ENCODE measurements around the gene BIRC3. TPM values are rescaled to one million over a fixed set of nuclear protein-coding genes. Genes with fewer than 3 reads are reported as not detected.

BIRC3 gene
- total RNA-seq, 1 experiment from 2014 or later: 4.7 TPM

- TF ChIP-seq YY1 (IDR thresholded peaks at IDR 0.05; ENCODE audit: extremely low read depth, insufficient replicate concordance, low read depth, low read length) (no peak), ZNF274 (IDR thresholded peaks at IDR 0.05; ENCODE audit: low read depth, low read length) (no peak)
These were observed 34.2 kb upstream of the BIRC3 start (continued) for GRCh38 chr11:102283116-102283485.

DNA sequence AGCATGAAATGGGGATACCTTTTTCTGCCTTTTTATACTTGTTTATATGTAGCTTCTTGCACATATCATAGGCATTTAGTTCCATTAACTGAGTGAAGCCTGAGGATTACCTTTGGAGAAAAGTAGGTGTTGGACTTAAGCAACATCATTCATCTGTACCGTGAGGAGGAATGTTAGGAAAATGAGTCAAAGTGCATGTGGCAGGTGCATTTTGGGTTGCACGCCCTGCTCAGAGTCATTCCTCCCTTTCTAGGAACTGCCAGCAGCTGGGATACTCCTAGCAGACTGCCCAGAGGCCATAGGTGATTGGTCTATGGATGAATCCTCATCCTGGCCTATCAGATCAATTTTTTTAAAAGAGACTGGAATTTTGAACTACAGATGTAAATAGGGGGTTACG, 33.3 kb upstream of the BIRC3 start:
- no peaks in the 10 kb centered on the region for H3K9me2 ChIP-seq (ENCODE audit: insufficient read depth)
- intact Hi-C loops (cut with micrococcal nuclease): no loop called here
- H3K4me2 ChIP-seq (ENCODE audit: low read length): no peak overlapping the region
- ChIA-PET RAD21 (ENCODE audit: low non-redundant PET in 1 of 2, low total read pairs in 2 of 2, uncharacterized antibody in 2 of 2, unreplicated experiment in 2 of 2) (no interaction called here), POLR2A (no interaction called here), CTCF (interaction anchor here (4.0 kb wide), 1 partner anchor 10 kb away, joined by 19 read pairs; no protein-coding TSS in a partner anchor)
- H3K4me3 ChIP-seq (replicated peaks in 1 of 2; ENCODE audit: low read depth in 1 of 2, low read length in 2 of 2): no peak overlapping the region
- no peak for TF ChIP-seq FOSL1 (IDR thresholded peaks at IDR 0.05; ENCODE audit: low read depth)
- no peak for TF ChIP-seq ELF1 (IDR thresholded peaks at IDR 0.05; ENCODE audit: borderline replicate concordance, low read depth)
- TF ChIP-seq MAX (IDR thresholded peaks at IDR 0.05): no peak
- TF ChIP-seq TCF7L2 (IDR thresholded peaks at IDR 0.05; ENCODE audit: borderline replicate concordance, extremely low read depth, insufficient read depth, insufficient read length): no peak
- TF ChIP-seq SIN3A (IDR thresholded peaks at IDR 0.05; ENCODE audit: low read depth): no peak
- TF ChIP-seq ZNF274 (IDR thresholded peaks at IDR 0.05; ENCODE audit: low read depth, low read length): no peak
- no peak for TF ChIP-seq CTCF (IDR thresholded peaks at IDR 0.05 in 2 of 3, conservative IDR thresholded peaks at IDR 0.05 in 1 of 3; ENCODE audit: borderline replicate concordance in 1 of 3, insufficient read depth in 1 of 3, low read depth in 2 of 3, low read length in 2 of 3)
- TF ChIP-seq POLR2AphosphoS5 (IDR thresholded peaks at IDR 0.05; ENCODE audit: low read depth, low read length): no peak
- no peak for TF ChIP-seq RAD21 (IDR thresholded peaks at IDR 0.05; ENCODE audit: low read depth)
- TF ChIP-seq SRF (IDR thresholded peaks at IDR 0.05; ENCODE audit: low read depth): no peak
- no peak for TF ChIP-seq EGR1 (IDR thresholded peaks at IDR 0.05; ENCODE audit: low read depth)
- TF ChIP-seq CBX3 (IDR thresholded peaks at IDR 0.05; ENCODE audit: low read depth): no peak
- TF ChIP-seq YY1 (IDR thresholded peaks at IDR 0.05; ENCODE audit: extremely low read depth, insufficient replicate concordance, low read depth, low read length): no peak
- no peak overlapping the region for H3K9ac ChIP-seq (ENCODE audit: low read length)
- no peaks in the 10 kb centered on the region for H4K20me1 ChIP-seq (ENCODE audit: insufficient read depth)
- ATAC-seq (no peak), DNase-seq (ENCODE audit: low read depth, low spot score) (no peak)
- no peaks in the 10 kb centered on the region for H3K79me2 ChIP-seq (ENCODE audit: insufficient read depth, low read length)
- H3K4me1 ChIP-seq (ENCODE audit: control insufficient read depth in 1 of 2, insufficient read depth in 2 of 2, low read length in 2 of 2): peaks cover 0 to 12% of the 10 kb centered on the region in 2 experiments; a peak in 2 of 4 replicates
- H3K9me3 ChIP-seq (ENCODE audit: control insufficient read depth in 1 of 2, insufficient read depth in 1 of 2, low read depth in 1 of 2, low read length in 2 of 2): no peaks in the 10 kb centered on the region
- H2AFZ ChIP-seq (ENCODE audit: low read depth, low read length, poor library complexity, severe bottlenecking): no peak overlapping the region
- no peak overlapping the region for H3K27ac ChIP-seq (ENCODE audit: low read depth, low read length)
- no TSS peak for BruUV-seq (replicated peaks)
- no peaks in the 10 kb centered on the region for H3K27me3 ChIP-seq (ENCODE audit: insufficient read depth, low read length)
- H3K36me3 ChIP-seq (ENCODE audit: control insufficient read depth in 1 of 2, insufficient read depth in 2 of 2, low read length in 2 of 2): no peaks in the 10 kb centered on the region
